GM23248 (cell line): ENCODE measurements around the gene S100A16. TPM values are rescaled to one million over a fixed set of nuclear protein-coding genes. Genes with fewer than 3 reads are reported as not detected.
"Not testable (repeated sequence)": the region's sequence is repeated elsewhere in the genome, so short reads cannot be mapped to it uniquely, and the experiment has no call there.

Experiments
- DNase-seq: peaks from one replicate; pipeline ENCODE4 v3.0.0-alpha.2; 2015
- H2AFZ ChIP-seq: fragments of 200-600 bp; sonication (generic); 2 replicates; pipeline ENCODE4 v1.6.1; 2016; ENCODE audit warnings: antibody characterized with exemption
- H3F3A ChIP-seq: fragments of 200-600 bp; sonication (generic); 2 replicates; pipeline ENCODE4 v1.6.1; 2016; ENCODE audit warnings: mild to moderate bottlenecking, antibody characterized with exemption, mixed run types; ENCODE audit not compliant: insufficient read depth
- H3K27ac ChIP-seq: fragments of 200-600 bp; sonication (generic); 2 replicates; pipeline ENCODE4 v1.5.1; 2016; ENCODE audit warnings: mild to moderate bottlenecking
- H3K27me3 ChIP-seq: fragments of 200-600 bp; sonication (generic); replicated peaks from 2 replicates; pipeline ENCODE4 v1.6.1; 2016; ENCODE audit warnings: mild to moderate bottlenecking; ENCODE audit not compliant: insufficient read depth
- H3K36me3 ChIP-seq: fragments of 200-600 bp; sonication (generic); 2 replicates; pipeline ENCODE4 v1.6.1; 2016; ENCODE audit warnings: low read depth, mild to moderate bottlenecking
- H3K4me1 ChIP-seq: fragments of 200-600 bp; sonication (generic); 2 replicates; pipeline ENCODE4 v1.6.1; 2016; ENCODE audit warnings: mild to moderate bottlenecking; ENCODE audit not compliant: insufficient read depth
- H3K4me2 ChIP-seq: fragments of 200-600 bp; sonication (generic); one replicate; pipeline ENCODE4 v1.6.1; 2016; ENCODE audit warnings: mild to moderate bottlenecking; ENCODE audit not compliant: unreplicated experiment
- H3K4me3 ChIP-seq: fragments of 200-600 bp; sonication (generic); 2 replicates; pipeline ENCODE4 v1.5.1; 2016; ENCODE audit warnings: mild to moderate bottlenecking
- H3K79me2 ChIP-seq: fragments of 200-600 bp; sonication (generic); 2 replicates; pipeline ENCODE4 v1.6.1; 2016; ENCODE audit warnings: mild to moderate bottlenecking; ENCODE audit not compliant: insufficient read depth
- H3K9ac ChIP-seq: fragments of 200-600 bp; sonication (generic); 2 replicates; pipeline ENCODE4 v1.6.1; 2016; ENCODE audit warnings: mild to moderate bottlenecking
- H3K9me2 ChIP-seq: fragments of 200-600 bp; sonication (generic); 2 replicates; pipeline ENCODE4 v1.6.1; 2016; ENCODE audit warnings: mixed run types, mild to moderate bottlenecking, moderate library complexity; ENCODE audit not compliant: insufficient read depth
- H3K9me3 ChIP-seq: fragments of 200-600 bp; sonication (generic); one replicate; pipeline ENCODE4 v1.6.1; 2017; ENCODE audit warnings: low read depth
- H4K20me1 ChIP-seq: fragments of 200-600 bp; sonication (generic); 2 replicates; pipeline ENCODE4 v1.6.0; 2016; ENCODE audit not compliant: insufficient read depth
- EZH2 ChIP-seq: fragments of 200-600 bp; sonication (generic); IDR thresholded peaks from 2 replicates; pipeline ENCODE4 v1.6.1; 2018; ENCODE audit warnings: antibody characterized with exemption, mild to moderate bottlenecking; ENCODE audit not compliant: insufficient read depth, poor library complexity, severe bottlenecking
- EZH2phosphoT487 ChIP-seq: fragments of 200-600 bp; sonication (generic); IDR thresholded peaks from 2 replicates; pipeline ENCODE4 v1.6.1; 2018; ENCODE audit warnings: antibody characterized with exemption, moderate library complexity, mild to moderate bottlenecking, low read depth; ENCODE audit not compliant: insufficient read depth
- WGBS, 2 experiments: methylation state at CpG; one replicate each; pipeline ENCODE4 v1.1.6; 2015 to 2017; ENCODE audit warnings: low lambda C conversion rate in 2 of 2, low coverage in 1 of 2; ENCODE audit errors: missing lambda C conversion rate in 2 of 2; 5-methylcytosine and 5-hydroxymethylcytosine counted together
- in situ Hi-C: fragments of 300-500 bp; cut with MboI; formaldehyde crosslinking; loops from 2 replicates; pipeline ENCODE4 v1.15.0; 2020
- polyA plus RNA-seq: library from polyadenylated mRNA; unstranded; fragments of >200 nt; fragmentation: Nextera tagmentation; extraction: Ambion mirVana; gene quantifications from 2 replicates; pipeline ENCODE4 v1.2.1, GENCODE V29; 2016
- total RNA-seq: library from RNA; depleted of rRNA; stranded (reverse); fragments of >200 nt; shearing (Covaris generic); gene quantifications from 2 replicates; pipeline ENCODE4 v1.2.3, GENCODE V29; 2014

S100A16 gene
- total and polyA plus RNA-seq, 2 experiments from 2014 or later, result 615 to 801 TPM

DNA sequence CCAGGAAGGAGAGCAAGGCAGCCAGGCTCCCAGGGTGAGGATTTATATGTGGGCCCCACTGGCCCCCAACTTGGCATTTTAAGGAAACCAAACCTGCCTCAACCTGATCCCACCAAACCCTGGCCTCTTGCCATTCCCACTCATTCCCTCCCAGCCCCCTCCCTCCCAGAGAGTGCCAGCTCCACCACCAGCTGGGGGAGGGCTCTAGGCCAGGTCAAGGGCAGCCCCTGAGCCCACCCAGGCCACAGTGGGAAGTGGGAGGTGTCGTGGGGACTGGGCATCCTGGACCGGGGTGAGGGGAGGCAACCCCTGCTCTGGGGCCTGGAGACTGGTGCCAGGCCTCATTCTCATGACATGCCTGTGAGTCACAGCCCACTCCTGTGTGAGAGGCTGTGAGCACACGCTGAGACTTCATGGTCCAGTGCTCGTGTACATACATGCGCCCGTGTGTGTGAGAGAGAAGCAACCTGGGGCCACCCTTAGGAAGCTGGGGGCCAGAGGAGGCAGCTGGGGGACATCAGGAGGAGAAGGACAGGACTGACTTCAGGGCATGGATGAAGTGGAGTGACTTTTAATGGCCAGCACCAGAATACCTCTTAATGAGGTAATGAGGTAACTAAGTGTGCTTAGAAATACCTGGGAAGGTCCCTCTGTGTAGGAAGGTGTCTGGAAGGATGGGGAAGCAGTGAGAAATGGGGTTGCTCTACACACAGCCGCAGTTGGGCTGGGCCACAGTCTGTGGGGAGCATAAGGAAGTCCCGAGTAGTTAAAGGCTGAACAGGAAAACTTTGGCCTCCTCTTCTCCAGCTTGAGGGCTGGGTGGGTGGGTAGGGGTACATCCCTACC, 47.2 kb downstream of the S100A16 start, which contains the start of gene S100A2:
S100A2 (minus strand) TSS at position 316 of the 846 bp plus-strand sequence. CDS start 1,967 bp downstream, outside the sequence.
- DNase-seq, result peak; percentile 98

DNA sequence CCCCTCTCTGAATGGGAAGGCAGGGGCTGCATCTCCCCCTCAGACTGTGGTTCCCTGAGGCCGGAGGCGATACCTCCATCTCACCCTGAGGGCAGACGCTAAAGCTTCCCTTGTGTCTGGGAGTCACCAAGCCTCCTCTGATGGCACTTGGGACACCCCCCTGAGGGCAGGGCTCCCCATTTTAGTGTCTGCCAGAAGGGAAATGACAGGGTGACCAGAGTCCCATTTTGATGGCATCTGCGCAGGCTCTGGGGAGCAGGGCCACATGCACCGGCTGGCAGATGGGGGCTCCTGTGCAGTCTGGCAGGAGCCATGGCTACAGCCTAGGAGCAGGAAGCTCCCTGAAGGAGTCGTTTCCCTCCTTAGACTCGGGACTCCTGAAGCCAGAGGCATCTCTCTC, 48.9 kb downstream of the S100A16 start:
- Histone ChIP-seq H3K4me3 (no peak overlapping the region), H4K20me1 (no peaks in the 10 kb centered on the region), H3K9me3 (no peaks in the 10 kb centered on the region), H2AFZ (no peak overlapping the region), H3K4me2 (no peak overlapping the region), H3K9ac (no peak overlapping the region), H3F3A (peaks cover 15% of the 10 kb centered on the region), H3K9me2 (no peaks in the 10 kb centered on the region), H3K27me3 (no peaks in the 10 kb centered on the region), H3K4me1 (peaks cover 36% of the 10 kb centered on the region), H3K79me2 (no peaks in the 10 kb centered on the region), H3K36me3 (no peaks in the 10 kb centered on the region), H3K27ac (no peak overlapping the region)
- no peak for TF ChIP-seq EZH2
- TF ChIP-seq EZH2phosphoT487, result no peak
- 85 to 86% methylated on average over 7 of the region's 7 CpGs for WGBS, 2 experiments
- no peak for DNase-seq
- in situ Hi-C loops, result no loop called here

More for the DNA sequence above, 47.2 kb downstream of the S100A16 start, which contains the start of gene S100A2:
- Histone ChIP-seq H3K4me3 (peak within 1 kb of the TSS; percentile 50), H3K27ac (peak within 1 kb of the TSS; percentile 100), H3K9ac (peak within 1 kb of the TSS; percentile 92), H2AFZ (peak within 1 kb of the TSS; percentile 65), H3F3A (peaks cover 15% of the 10 kb centered on the region), H3K4me1 (peaks cover 36% of the 10 kb centered on the region), H3K9me2 (no peaks in the 10 kb centered on the region), H3K4me2 (peak within 1 kb of the TSS; percentile 79), H3K27me3 (no peaks in the 10 kb centered on the region), H3K9me3 (no peaks in the 10 kb centered on the region), H3K36me3 (no peaks in the 10 kb centered on the region), H3K79me2 (no peaks in the 10 kb centered on the region), H4K20me1 (no peaks in the 10 kb centered on the region)
- in situ Hi-C loops, result no loop called here
- 1 to 2% methylated on average over 8 of the region's 8 CpGs for WGBS, 2 experiments
- no peak for TF ChIP-seq EZH2phosphoT487
- TF ChIP-seq EZH2, result no peak

GRCh38 chr1:153563483-153563901, 49.4 kb downstream of the S100A16 start:
- DNase-seq, result no peak
- Histone ChIP-seq H3K36me3 (no peaks in the 10 kb centered on the region), H3F3A (peaks cover 15% of the 10 kb centered on the region), H3K9me2 (no peaks in the 10 kb centered on the region), H3K27ac (no peak overlapping the region), H3K9ac (no peak overlapping the region), H3K4me1 (peaks cover 32% of the 10 kb centered on the region), H3K4me3 (no peak overlapping the region), H3K27me3 (no peaks in the 10 kb centered on the region), H2AFZ (no peak overlapping the region), H3K9me3 (no peaks in the 10 kb centered on the region), H3K4me2 (no peak overlapping the region), H4K20me1 (no peaks in the 10 kb centered on the region), H3K79me2 (no peaks in the 10 kb centered on the region)
- in situ Hi-C loops, result no loop called here
- TF ChIP-seq EZH2 (no peak), EZH2phosphoT487 (no peak)
- WGBS, 2 experiments, result 78 to 84% methylated on average over 6 of the region's 6 CpGs

- H3K27ac ChIP-seq, H3K36me3 ChIP-seq, H3K4me3 ChIP-seq, H2AFZ ChIP-seq, H3F3A ChIP-seq, H3K79me2 ChIP-seq, DNase-seq, H3K27me3 ChIP-seq, H3K4me2 ChIP-seq, H3K9me2 ChIP-seq, H3K9ac ChIP-seq, in situ Hi-C loops, H4K20me1 ChIP-seq, H3K9me3 ChIP-seq: not testable (repeated sequence)
- peaks cover 18% of the 10 kb centered on the region for H3K4me1 ChIP-seq
- WGBS, 2 experiments, result 89 to 95% methylated on average over 3 of the region's 3 CpGs
These were observed 50.9 kb downstream of the S100A16 start for GRCh38 chr1:153562021-153562420.
